GM12878 (cell line): ENCODE data around the gene ESCO1. TPM values are rescaled to one million over a fixed set of nuclear protein-coding genes. Genes with fewer than 3 reads are reported as not detected.

Source experiments
- ATAC-seq: fragments of 200-7000 bp; cut with Tn5 transposase; 3 replicates; pipeline ENCODE4 v1.9.1; 2020; ENCODE audit warnings: mild to moderate bottlenecking, moderate library complexity
- BruUV-seq: library from RNA; stranded (reverse); fragments of 400-500 nt; replicated peaks from 2 replicates; lab custom pipeline; 2021; lab: Mats Ljungman, UMichigan
- CTCF ChIA-PET: fragments of 300-600 bp; sonication (Branson Sonifier 250); formaldehyde crosslinking; extraction: SDS; loops from one replicate; lab custom pipeline; 2021; ENCODE audit warnings: inconsistent platforms; lab: Yijun Ruan, JAX
- POLR2A ChIA-PET: fragments of 350-600 bp; formaldehyde crosslinking; extraction: SDS; loops from one replicate; lab custom pipeline; 2021; ENCODE audit warnings: inconsistent platforms; lab: Charles Lee
- RAD21 ChIA-PET: fragments of 300-600 bp; sonication (Branson Sonifier 250); formaldehyde crosslinking; loops from one replicate; lab custom pipeline; 2023; ENCODE audit warnings: antibody characterized with exemption; ENCODE audit not compliant: unreplicated experiment; lab: Charles Lee
- SMC1A ChIA-PET: fragments of 300-600 bp; sonication (Branson Sonifier 250); formaldehyde crosslinking; loops from one replicate; lab custom pipeline; 2023; ENCODE audit not compliant: unreplicated experiment, uncharacterized antibody; lab: Charles Lee
- DNase-seq: peaks from one replicate; pipeline ENCODE4 v3.0.0-alpha.2; 2011; ENCODE audit warnings: low read depth, low spot score
- FAIRE-seq: peaks from 3 replicates; lab custom pipeline; 2011; peaks lifted over from hg19 to GRCh38; lab: Jason Lieb, UNC
- H2AFZ ChIP-seq: 2 replicates; pipeline ENCODE4 v1.6.0; 2011; ENCODE audit warnings: low read depth, low read length, control low read depth; ENCODE audit not compliant: control insufficient read depth
- H3K27ac ChIP-seq: 2 replicates; pipeline ENCODE4 v1.5.1; 2011; ENCODE audit warnings: control low read depth; ENCODE audit not compliant: control insufficient read depth, insufficient read depth
- H3K27me3 ChIP-seq, 2 experiments: replicated peaks in 1 of 2; 2 replicates each; pipeline versions ENCODE4 v1.6.0 to v1.6.1; 2011; ENCODE audit warnings: low read length in 1 of 2; ENCODE audit not compliant: control insufficient read depth in 2 of 2, insufficient read depth in 2 of 2
- H3K36me3 ChIP-seq, 2 experiments: 2 replicates each; pipeline ENCODE4 v1.5.1; 2011; ENCODE audit warnings: low read length in 1 of 2; ENCODE audit not compliant: control insufficient read depth in 2 of 2, insufficient read depth in 2 of 2
- H3K4me1 ChIP-seq: 2 replicates; pipeline ENCODE4 v1.6.1; 2011; ENCODE audit warnings: mild to moderate bottlenecking, low read length, moderate library complexity, mixed read lengths; ENCODE audit not compliant: control insufficient read depth, insufficient read depth
- H3K4me2 ChIP-seq: 2 replicates; pipeline ENCODE4 v1.6.0; 2011; ENCODE audit warnings: control low read depth; ENCODE audit not compliant: control insufficient read depth, insufficient read depth
- H3K4me3 ChIP-seq: fragments of 200-600 bp; sonication (generic); 2 replicates; pipeline ENCODE4 v1.5.1; 2016
- H3K79me2 ChIP-seq: 2 replicates; pipeline ENCODE4 v1.6.0; 2011; ENCODE audit warnings: low read length; ENCODE audit not compliant: control insufficient read depth, insufficient read depth
- H3K9ac ChIP-seq: 2 replicates; pipeline ENCODE4 v1.8.0; 2011; ENCODE audit warnings: low read length, control low read depth, mixed read lengths; ENCODE audit not compliant: control insufficient read depth, insufficient read depth
- H3K9me3 ChIP-seq: replicated peaks from 3 replicates; pipeline ENCODE4 v1.5.1; 2011; ENCODE audit warnings: mild to moderate bottlenecking, low read length; ENCODE audit not compliant: control insufficient read depth, insufficient read depth
- H4K20me1 ChIP-seq: 2 replicates; pipeline ENCODE4 v1.6.0; 2011; ENCODE audit not compliant: control insufficient read depth, insufficient read depth
- EED ChIP-seq: sonication (generic); IDR thresholded peaks from 2 replicates; pipeline ENCODE4 v1.6.1; 2016; ENCODE audit warnings: antibody characterized with exemption, low read depth
- ELK1 ChIP-seq: IDR thresholded peaks from 2 replicates; pipeline ENCODE4 v1.6.1; 2012; ENCODE audit warnings: low read depth, low read length, improper control_type of control experiment
- HDAC6 ChIP-seq: fragments of 200-600 bp; sonication (generic); IDR thresholded peaks from one replicate; pipeline ENCODE4 v1.8.0; 2017; ENCODE audit warnings: antibody characterized with exemption; ENCODE audit not compliant: unreplicated experiment
- IRF4 ChIP-seq: IDR thresholded peaks from 2 replicates; pipeline ENCODE4 v1.6.1; 2011; ENCODE audit warnings: low read depth, low read length
- IRF5 ChIP-seq: fragments of 450-650 bp; IDR thresholded peaks from 2 replicates; pipeline ENCODE4 v1.6.1; 2017; ENCODE audit warnings: borderline replicate concordance
- KDM1A ChIP-seq: fragments of 200-600 bp; sonication (generic); IDR thresholded peaks from 2 replicates; pipeline ENCODE4 v1.6.1; 2016; ENCODE audit warnings: borderline replicate concordance
- KLF5 ChIP-seq: fragments of 450-650 bp; IDR thresholded peaks from 2 replicates; pipeline ENCODE4 v1.6.1; 2014; ENCODE audit warnings: mild to moderate bottlenecking; ENCODE audit not compliant: partially characterized antibody
- PAX8 ChIP-seq: fragments of 450-650 bp; IDR thresholded peaks from 2 replicates; pipeline ENCODE4 v1.6.1; 2017; ENCODE audit warnings: mild to moderate bottlenecking, moderate library complexity
- POLR2A ChIP-seq: IDR thresholded peaks from 2 replicates; pipeline ENCODE4 v1.6.1; 2011; ENCODE audit warnings: low read depth, mild to moderate bottlenecking, low read length
- PRDM15 ChIP-seq: fragments of 450-650 bp; formaldehyde crosslinking; IDR thresholded peaks from 2 replicates; pipeline ENCODE4 v1.4.0; 2020; ENCODE audit warnings: mild to moderate bottlenecking, moderate library complexity
- SRF ChIP-seq, 2 experiments: IDR thresholded peaks; 2 replicates each; pipeline ENCODE4 v1.6.1; 2011; ENCODE audit warnings: low read depth in 2 of 2, low read length in 2 of 2, mild to moderate bottlenecking in 1 of 2, moderate library complexity in 1 of 2
- STAT1 ChIP-seq: fragments of 450-650 bp; conservative IDR thresholded peaks from 2 replicates; pipeline ENCODE4 v1.6.1; 2014; ENCODE audit warnings: antibody characterized with exemption, mild to moderate bottlenecking
- TCF7 ChIP-seq: IDR thresholded peaks from 2 replicates; pipeline ENCODE4 v1.6.1; 2014; ENCODE audit warnings: antibody characterized with exemption, borderline replicate concordance
- ZBTB33 ChIP-seq: fragments of 450-650 bp; IDR thresholded peaks from 2 replicates; pipeline ENCODE4 v1.6.1; 2017; ENCODE audit warnings: mild to moderate bottlenecking
- WGBS: methylation state at CpG from one replicate; pipeline ENCODE4 v1.1.6; 2016; ENCODE audit warnings: low lambda C conversion rate; ENCODE audit not compliant: insufficient replicate concordance, insufficient coverage; ENCODE audit errors: missing lambda C conversion rate; 5-methylcytosine and 5-hydroxymethylcytosine counted together
- in situ Hi-C: fragments of 300-500 bp; cut with MboI; formaldehyde crosslinking; loops from 9 replicates; pipeline ENCODE4 v1.14.3; 2018; ENCODE audit warnings: mixed read lengths
- intact Hi-C: fragments of 100-400 bp; cut with micrococcal nuclease; formaldehyde crosslinking; loops from one replicate; pipeline ENCODE4 v1.14.2; 2022; ENCODE audit not compliant: unreplicated experiment
- polyA plus RNA-seq, 11 experiments: library from polyadenylated mRNA; depleted of rRNA in 4 of 11; unstranded in 6 of 11; stranded (reverse) in 5 of 11; fragments of >200 nt; fragmentation: Nextera tagmentation in 4 of 11; fragmentation: Illumina TruSeq in 1 of 11; extraction: Ambion mirVana in 4 of 11; extraction: Trizol in 1 of 11; gene quantifications; 1 replicate in 1 of 11; 2 replicates in 10 of 11; pipeline versions ENCODE4 v1.2.1 to v1.2.3, GENCODE V29; 2011 to 2016; ENCODE audit warnings: inconsistent platforms in 2 of 11, missing spikeins in 2 of 11, low read depth in 1 of 11
- total RNA-seq, 4 experiments: library from RNA; depleted of rRNA in 3 of 4; stranded (reverse); fragments of >200 nt in 3 of 4; fragmentation: Illumina TruSeq in 1 of 4; extraction: Trizol in 1 of 4; gene quantifications; 2 replicates each; pipeline versions ENCODE4 v1.2.1 to v1.2.3, GENCODE V29; 2013 to 2021

ESCO1 gene
- total and polyA plus RNA-seq, 10 of the 15 experiments (the other 5 are each of a cell fraction or from before 2014, with no cell fraction given) = 8.6 to 22.4 (median 12.4) TPM

GRCh38 chr18:21557607-21558253 is 42.8 kb downstream of the ESCO1 start (continued):
- no peak for TF ChIP-seq PRDM15 (CRISPR knock-in tag)
- TF ChIP-seq IRF5 = no peak

- BruUV-seq = no TSS peak
- POLR2A ChIA-PET = no interaction called here
- Histone ChIP-seq H3K4me3 (no peak overlapping the region), H3K4me1 (no peaks in the 10 kb centered on the region), H3K9ac (no peak overlapping the region), H3K27ac (no peak overlapping the region), H4K20me1 (no peaks in the 10 kb centered on the region), H2AFZ (no peak overlapping the region), H3K36me3 (peaks cover 0 to 12% of the 10 kb centered on the region in 2 experiments; a peak in 3 of 4 replicates), H3K79me2 (no peaks in the 10 kb centered on the region; the same call in 1 of the 2 replicates), H3K9me3 (peaks cover 1% of the 10 kb centered on the region; the same call in 2 of the 3 replicates), H3K4me2 (no peak overlapping the region), H3K27me3 (no peaks in the 10 kb centered on the region)
- CTCF ChIA-PET = no interaction called here
- FAIRE-seq (no peak), ATAC-seq (no peak), DNase-seq (no peak)
- RAD21 ChIA-PET = no interaction called here
- SMC1A ChIA-PET = no interaction called here
- intact Hi-C loops (no loop called here), in situ Hi-C loops (no loop called here)
- TF ChIP-seq KLF5 (no peak), SRF (IDR thresholded peaks at IDR 0.05; ENCODE audit: low read depth in 2 of 2, low read length in 2 of 2) (no peak), KDM1A (no peak), POLR2A (no peak), IRF4 (no peak), STAT1 (no peak), PAX8 (no peak), TCF7 (no peak), ZBTB33 (no peak), EED (no peak), ELK1 (no peak), HDAC6 (no peak)
- 98% methylated on average over 11 of the region's 11 CpGs for WGBS
Observed at GRCh38 chr18:21550510-21550970, 50.0 kb downstream of the ESCO1 start.
